A673 (cell line): ENCODE results near the gene PRDM16. TPM values are rescaled to one million over a fixed set of nuclear protein-coding genes. Genes with fewer than 3 reads are reported as not detected.

ENCODE experiments used
- BruUV-seq: library from RNA; stranded (reverse); fragments of 400-500 nt; replicated peaks from 2 replicates; lab custom pipeline; 2021; lab: Mats Ljungman, UMichigan
- CTCF ChIA-PET: fragments of 300-600 bp; sonication (Branson Sonifier 250); formaldehyde crosslinking; loops from one replicate; lab custom pipeline; 2022; ENCODE audit warnings: antibody characterized with exemption; lab: Charles Lee
- POLR2A ChIA-PET: fragments of 300-600 bp; sonication (Branson Sonifier 250); formaldehyde crosslinking; loops from one replicate; lab custom pipeline; 2022; ENCODE audit warnings: antibody characterized with exemption; ENCODE audit not compliant: low non-redundant PET; lab: Charles Lee
- DNase-seq: peaks from one replicate; pipeline ENCODE4 v3.0.0-alpha.2; 2015; ENCODE audit warnings: low spot score
- H3K27ac ChIP-seq: fragments of 200-600 bp; sonication (generic); 2 replicates; pipeline ENCODE4 v1.5.1; 2016; ENCODE audit warnings: mixed run types, low read depth, mild to moderate bottlenecking, mixed read lengths, antibody characterized with exemption, low read length; ENCODE audit not compliant: poor library complexity, severe bottlenecking
- H3K27me3 ChIP-seq: fragments of 200-600 bp; sonication (generic); replicated peaks from 2 replicates; pipeline ENCODE4 v1.6.1; 2017; ENCODE audit warnings: mixed run types, low read depth, mild to moderate bottlenecking, mixed read lengths, antibody characterized with exemption, low read length; ENCODE audit not compliant: insufficient read depth, poor library complexity
- H3K36me3 ChIP-seq: fragments of 200-600 bp; sonication (generic); 2 replicates; pipeline ENCODE4 v1.6.1; 2016; ENCODE audit warnings: mixed run types, mild to moderate bottlenecking, mixed read lengths, antibody characterized with exemption, low read length; ENCODE audit not compliant: insufficient read depth, poor library complexity, severe bottlenecking
- H3K4me1 ChIP-seq: fragments of 200-600 bp; sonication (generic); 2 replicates; pipeline ENCODE4 v1.6.1; 2017; ENCODE audit warnings: mixed run types, mild to moderate bottlenecking, mixed read lengths, antibody characterized with exemption, low read length; ENCODE audit not compliant: insufficient read depth, poor library complexity, severe bottlenecking
- H3K4me3 ChIP-seq: fragments of 200-600 bp; sonication (generic); 2 replicates; pipeline ENCODE4 v1.5.1; 2016; ENCODE audit warnings: low read depth, mixed run types, mild to moderate bottlenecking, mixed read lengths, low read length; ENCODE audit not compliant: poor library complexity, severe bottlenecking
- H3K9me3 ChIP-seq: fragments of 200-600 bp; sonication (generic); 2 replicates; pipeline ENCODE4 v1.6.1; 2016; ENCODE audit warnings: mixed run types, low read depth, mild to moderate bottlenecking, mixed read lengths, antibody characterized with exemption, low read length; ENCODE audit not compliant: poor library complexity, severe bottlenecking
- EZH2 ChIP-seq: fragments of 200-600 bp; sonication (generic); IDR thresholded peaks from 2 replicates; pipeline ENCODE4 v1.6.1; 2017; ENCODE audit warnings: borderline replicate concordance, low read depth, mild to moderate bottlenecking, mixed read lengths, antibody characterized with exemption, low read length; ENCODE audit not compliant: poor library complexity, severe bottlenecking
- intact Hi-C: fragments of 100-400 bp; cut with micrococcal nuclease; formaldehyde crosslinking; loops from one replicate; pipeline ENCODE4 v1.10.0; 2022; ENCODE audit not compliant: unreplicated experiment
- total RNA-seq: library from RNA; stranded (reverse); gene quantifications from 2 replicates; pipeline ENCODE4 v1.2.3, GENCODE V29; 2021
- TF ChIP-seq, protein P1 (sequence below): fragments of 300-800, 200-600 bp; sonication (generic); conservative IDR thresholded peaks from 2 replicates; pipeline ENCODE4 v1.5.1; 2017; ENCODE audit warnings: low read depth, mild to moderate bottlenecking, antibody characterized with exemption, low read length, moderate library complexity, mixed read lengths

PRDM16 gene
- total RNA-seq, 1 experiment from 2014 or later = 0.49 TPM

DNA sequence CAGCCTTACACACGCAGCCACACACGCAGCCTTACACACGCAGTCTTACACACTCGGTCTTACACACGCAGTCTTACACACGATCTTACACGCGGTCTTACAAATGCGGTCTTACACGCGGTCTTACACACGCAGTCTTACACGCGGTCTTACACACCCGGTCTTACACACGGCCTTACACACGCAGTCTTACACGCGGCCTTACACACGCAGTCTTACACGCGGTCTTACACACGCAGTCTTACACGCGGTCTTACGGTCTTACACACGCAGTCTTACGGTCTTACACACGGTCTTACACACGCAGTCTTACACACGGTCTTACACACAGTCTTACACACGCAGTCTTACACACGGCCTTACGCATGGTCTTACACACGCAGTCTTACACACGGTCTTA, 111.9 kb downstream of the PRDM16 start:
- CTCF ChIA-PET = no interaction called here
- Histone ChIP-seq H3K4me3 (no peak overlapping the region), H3K36me3 (no peaks in the 10 kb centered on the region), H3K27me3 (no peaks in the 10 kb centered on the region), H3K27ac (no peak overlapping the region), H3K9me3 (peaks cover 13% of the 10 kb centered on the region), H3K4me1 (no peaks in the 10 kb centered on the region)
- POLR2A ChIA-PET = no interaction called here
- BruUV-seq = no TSS peak
- TF ChIP-seq, protein P1, sequence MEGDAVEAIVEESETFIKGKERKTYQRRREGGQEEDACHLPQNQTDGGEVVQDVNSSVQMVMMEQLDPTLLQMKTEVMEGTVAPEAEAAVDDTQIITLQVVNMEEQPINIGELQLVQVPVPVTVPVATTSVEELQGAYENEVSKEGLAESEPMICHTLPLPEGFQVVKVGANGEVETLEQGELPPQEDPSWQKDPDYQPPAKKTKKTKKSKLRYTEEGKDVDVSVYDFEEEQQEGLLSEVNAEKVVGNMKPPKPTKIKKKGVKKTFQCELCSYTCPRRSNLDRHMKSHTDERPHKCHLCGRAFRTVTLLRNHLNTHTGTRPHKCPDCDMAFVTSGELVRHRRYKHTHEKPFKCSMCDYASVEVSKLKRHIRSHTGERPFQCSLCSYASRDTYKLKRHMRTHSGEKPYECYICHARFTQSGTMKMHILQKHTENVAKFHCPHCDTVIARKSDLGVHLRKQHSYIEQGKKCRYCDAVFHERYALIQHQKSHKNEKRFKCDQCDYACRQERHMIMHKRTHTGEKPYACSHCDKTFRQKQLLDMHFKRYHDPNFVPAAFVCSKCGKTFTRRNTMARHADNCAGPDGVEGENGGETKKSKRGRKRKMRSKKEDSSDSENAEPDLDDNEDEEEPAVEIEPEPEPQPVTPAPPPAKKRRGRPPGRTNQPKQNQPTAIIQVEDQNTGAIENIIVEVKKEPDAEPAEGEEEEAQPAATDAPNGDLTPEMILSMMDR = no peak
- no peak for TF ChIP-seq EZH2
- DNase-seq = no peak
- intact Hi-C loops = no loop called here

DNA sequence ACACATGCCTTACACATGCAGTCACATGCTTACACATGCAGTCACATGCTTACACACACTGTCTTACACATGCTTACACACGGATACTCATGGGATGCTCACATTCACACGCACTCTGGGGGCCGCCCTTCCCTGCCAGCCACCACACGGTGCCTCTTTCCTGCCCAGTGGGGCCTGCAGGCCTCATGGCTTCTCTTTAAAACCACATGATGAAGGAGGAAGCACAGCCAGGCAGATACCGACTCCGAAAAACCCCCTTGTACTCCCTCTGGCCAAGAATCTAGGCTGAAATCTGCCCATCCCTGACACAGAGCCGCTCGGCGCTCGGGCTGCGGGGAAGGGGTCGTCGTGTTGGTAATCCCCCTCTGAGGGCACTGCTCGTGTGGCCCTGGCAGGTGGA, 113.0 kb downstream of the PRDM16 start:
- Histone ChIP-seq H3K9me3 (peaks cover 13% of the 10 kb centered on the region), H3K4me3 (no peak overlapping the region), H3K27ac (no peak overlapping the region), H3K4me1 (no peaks in the 10 kb centered on the region), H3K36me3 (no peaks in the 10 kb centered on the region), H3K27me3 (no peaks in the 10 kb centered on the region)
- ChIA-PET POLR2A (no interaction called here), CTCF (no interaction called here)
- intact Hi-C loops = no loop called here
- no peak for TF ChIP-seq EZH2
- TF ChIP-seq, protein P1 = no peak
- DNase-seq = no peak
- no TSS peak for BruUV-seq

DNA sequence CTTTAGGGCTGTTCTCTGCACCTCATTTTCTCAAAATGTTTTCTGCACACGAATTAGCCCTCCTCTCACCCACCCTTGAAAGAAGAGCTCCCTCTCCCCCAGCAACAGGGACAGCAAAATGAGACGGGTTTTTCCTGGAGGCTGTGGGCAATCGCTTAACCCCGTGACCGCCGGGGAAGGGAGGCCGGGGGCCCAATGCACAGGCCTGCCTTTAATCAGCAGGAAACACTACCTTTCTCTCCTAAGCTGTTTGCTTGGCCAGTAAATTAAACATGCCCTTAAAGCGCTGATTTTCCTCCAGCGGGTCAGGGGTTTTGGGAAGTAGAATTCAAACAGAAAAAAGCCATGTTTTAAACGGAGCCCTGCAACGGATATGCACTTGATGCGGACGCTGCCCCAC, 114.4 kb downstream of the PRDM16 start:
- DNase-seq = no peak
- no peaks in the 10 kb centered on the region for H3K36me3 ChIP-seq
- no peak for TF ChIP-seq EZH2
- TF ChIP-seq, protein P1 = no peak
- ChIA-PET POLR2A (no interaction called here), CTCF (no interaction called here)
- intact Hi-C loops = no loop called here
- H3K27me3 ChIP-seq = no peaks in the 10 kb centered on the region
- H3K4me3 ChIP-seq = no peak overlapping the region
- no TSS peak for BruUV-seq
- H3K9me3 ChIP-seq = peaks cover 13% of the 10 kb centered on the region
- H3K4me1 ChIP-seq = no peaks in the 10 kb centered on the region
- H3K27ac ChIP-seq = no peak overlapping the region
